GM21528 (cell line): Measurements from ENCODE around the gene CTCFL.

Experiments
- ATAC-seq: cut with Tn5 transposase; IDR thresholded peaks from one replicate; pipeline ENCODE4 v1.9.1; 2021; ENCODE audit warnings: mild to moderate bottlenecking, moderate library complexity; ENCODE audit not compliant: unreplicated experiment, low FRiP score

The CTCFL gene

GRCh38 chr20:57469418-57470211 is 55.3 kb downstream of the CTCFL start:
- no peak for ATAC-seq

GRCh38 chr20:57468523-57469417 is 56.2 kb downstream of the CTCFL start:
- no peak for ATAC-seq

- no peak for ATAC-seq
Observed at GRCh38 chr20:57467742-57468141, 57.2 kb downstream of the CTCFL start.

GRCh38 chr20:57465943-57466342 is 59.0 kb downstream of the CTCFL start:
- no peak for ATAC-seq

GRCh38 chr20:57465486-57465885 is 59.5 kb downstream of the CTCFL start:
- no peak for ATAC-seq

GRCh38 chr20:57464642-57465211 is 60.2 kb downstream of the CTCFL start:
- no peak for ATAC-seq

GRCh38 chr20:57462781-57463180 is 62.2 kb downstream of the CTCFL start:
- ATAC-seq, result no peak

GRCh38 chr20:57461726-57462125 is 63.2 kb downstream of the CTCFL start:
- ATAC-seq, result no peak

GRCh38 chr20:57460781-57461465 is 64.0 kb downstream of the CTCFL start:
- no peak for ATAC-seq

- ATAC-seq, result no peak
Observed at GRCh38 chr20:57459897-57460296, 65.0 kb downstream of the CTCFL start.

GRCh38 chr20:57459278-57459677 is 65.7 kb downstream of the CTCFL start:
- no peak for ATAC-seq

- ATAC-seq, result no peak
Observed at GRCh38 chr20:57458400-57459160, 66.4 kb downstream of the CTCFL start.

- no peak for ATAC-seq
Observed at GRCh38 chr20:57457243-57458095, 67.5 kb downstream of the CTCFL start.

GRCh38 chr20:57456116-57456515 is 68.8 kb downstream of the CTCFL start:
- ATAC-seq, result no peak

GRCh38 chr20:57455386-57455785 is 69.6 kb downstream of the CTCFL start:
- ATAC-seq, result no peak

- ATAC-seq, result no peak
Observed at GRCh38 chr20:57451795-57452661, 72.9 kb downstream of the CTCFL start.

- ATAC-seq, result no peak
Observed at GRCh38 chr20:57451431-57451794, 73.5 kb downstream of the CTCFL start.

GRCh38 chr20:57450931-57451330 is 74.0 kb downstream of the CTCFL start:
- ATAC-seq, result peak; percentile 20
